Measurements from ENCODE around the gene GRPR. TPM values are rescaled to one million over a fixed set of nuclear protein-coding genes. Genes with fewer than 3 reads are reported as not detected.
A peak's percentile ranks its signal among the peaks of the same experiment; 100 is the strongest.
"Not testable (repeated sequence)": the region's sequence is repeated elsewhere in the genome, so short reads cannot be mapped to it uniquely, and the experiment has no call there.

Gene GRPR
- polyA plus RNA-seq, 4 donors: 0.13 to 0.34 (median 0.31) TPM

- no peak for DNase-seq (ENCODE audit: low read depth in 4 of 4, low spot score in 2 of 4)
Measured at GRCh38 chrX:16175329-16176061, 52.1 kb downstream of the GRPR start.

GRCh38 chrX:16177260-16177659, 53.9 kb downstream of the GRPR start:
- no peak for DNase-seq (ENCODE audit: low read depth in 4 of 4, low spot score in 2 of 4)

- not testable (repeated sequence) for DNase-seq (ENCODE audit: low read depth in 4 of 4, low spot score in 2 of 4)
Measured at GRCh38 chrX:16183843-16184242, 60.5 kb downstream of the GRPR start.

DNA sequence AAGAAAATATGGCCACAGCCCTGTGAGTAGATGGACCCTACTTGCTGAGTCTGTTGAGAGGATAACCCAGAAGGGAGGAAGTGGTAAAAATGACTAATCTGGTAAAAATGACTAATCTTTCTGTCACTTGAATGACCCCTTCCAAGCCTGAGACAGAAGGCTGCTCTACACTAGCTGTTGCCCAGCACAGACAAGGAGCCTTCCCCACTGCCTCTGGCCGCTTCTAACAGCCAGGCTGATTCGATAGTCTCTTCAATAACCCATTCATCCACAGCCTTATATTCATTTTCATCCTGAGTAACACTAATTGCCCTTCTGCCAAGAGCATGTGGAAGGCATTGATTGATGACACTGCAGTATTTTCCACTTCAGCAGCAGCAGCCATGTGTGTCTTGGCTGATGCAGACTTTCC, 62.4 kb downstream of the GRPR start:
- DNase-seq (ENCODE audit: low read depth in 4 of 4, low spot score in 2 of 4): no peak

- no peak for DNase-seq (ENCODE audit: low read depth in 4 of 4, low spot score in 2 of 4)
Measured at GRCh38 chrX:16186380-16187007, 63.1 kb downstream of the GRPR start.

- peak in 1 of 4 donors; percentile 0 for DNase-seq (ENCODE audit: low read depth in 4 of 4, low spot score in 2 of 4)
Measured at GRCh38 chrX:16187024-16187760, 63.8 kb downstream of the GRPR start.

GRCh38 chrX:16188687-16189086, 65.3 kb downstream of the GRPR start:
- no peak for DNase-seq (ENCODE audit: low read depth in 4 of 4, low spot score in 2 of 4)

GRCh38 chrX:16191605-16192004, 68.2 kb downstream of the GRPR start:
- DNase-seq (ENCODE audit: low read depth in 4 of 4, low spot score in 2 of 4): no peak

DNA sequence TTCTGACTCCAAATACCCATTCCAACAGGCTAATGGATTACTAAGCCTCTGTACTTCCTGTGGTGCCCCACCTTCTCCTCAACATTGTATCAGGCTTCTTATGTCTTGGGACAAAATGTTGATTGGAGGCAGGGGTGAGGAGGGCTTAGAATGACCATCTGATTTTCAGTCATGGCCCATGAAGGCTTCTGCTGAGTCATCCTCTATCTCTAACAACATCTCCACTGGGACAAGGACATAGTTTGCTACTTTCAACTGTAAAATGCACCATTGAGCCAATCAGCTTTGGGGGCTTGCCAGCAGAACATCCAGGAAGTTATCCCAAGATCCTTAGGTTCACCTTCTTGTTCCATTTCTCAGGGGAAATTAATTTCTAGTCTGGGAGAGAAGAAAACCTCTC, 73.5 kb downstream of the GRPR start:
- no peak for DNase-seq (ENCODE audit: low read depth in 4 of 4, low spot score in 2 of 4)

DNA sequence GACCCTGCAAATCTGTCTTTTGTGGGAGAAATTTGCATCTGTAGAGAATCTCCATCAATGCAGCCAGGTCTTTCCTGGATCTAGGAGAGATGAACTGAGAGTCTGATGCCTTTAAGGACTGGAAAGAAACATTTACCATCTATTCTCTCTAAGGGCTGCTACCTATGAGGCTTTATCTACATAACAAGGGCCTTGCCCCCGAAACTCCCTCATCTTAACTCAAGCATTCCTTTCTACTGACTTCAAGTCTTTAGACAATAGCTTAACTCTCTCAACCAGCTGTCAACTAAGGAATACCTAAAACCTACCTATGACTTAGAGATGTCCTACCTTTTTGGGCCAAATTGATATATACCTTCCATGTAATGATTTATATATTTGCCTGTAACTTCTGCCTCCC, 76.0 kb downstream of the GRPR start:
- DNase-seq (ENCODE audit: low read depth in 4 of 4, low spot score in 2 of 4): no peak

GRCh38 chrX:16202943-16203342, 79.6 kb downstream of the GRPR start:
- DNase-seq (ENCODE audit: low read depth in 4 of 4, low spot score in 2 of 4): no peak

Other genes starting within 250 kb of the GRPR start
- gene MAGEB17, start 43.9 kb downstream of the GRPR start, polyA plus RNA-seq (ENCODE audit: insufficient read length in 4 of 4): under 1 TPM in 2 of 4 donors, not detected in 2; 0.13 to 0.25 TPM

Data from left renal cortex interstitium (tissue), 4 donors.